Immature natural killer cell (primary cell): Measurements from ENCODE around the gene USH2A. TPM values are rescaled to one million over a fixed set of nuclear protein-coding genes. Genes with fewer than 3 reads are reported as not detected.

Source experiments
- DNase-seq, 3 donors: peaks; one replicate each; pipeline ENCODE4 v3.0.0; 2022; ENCODE audit warnings: mixed read lengths in 1 of 3
- H3K27ac Mint-ChIP-seq, 6 donors: one replicate each; pipeline ENCODE4 v1.8.0; 2020; ENCODE audit warnings: mixed read lengths in 6 of 6, mild to moderate bottlenecking in 5 of 6, inconsistent platforms in 4 of 6, moderate library complexity in 3 of 6
- H3K27me3 Mint-ChIP-seq, 3 donors: one replicate each; pipeline ENCODE4 v1.8.0; 2020 to 2021; ENCODE audit warnings: low read depth in 3 of 3, mild to moderate bottlenecking in 3 of 3, mixed read lengths in 3 of 3, moderate library complexity in 3 of 3, inconsistent platforms in 1 of 3
- H3K36me3 Mint-ChIP-seq, 3 donors: one replicate each; pipeline ENCODE4 v1.8.0; 2020; ENCODE audit warnings: mixed read lengths in 3 of 3, inconsistent platforms in 2 of 3, mild to moderate bottlenecking in 2 of 3
- H3K4me1 Mint-ChIP-seq, 2 donors: one replicate each; pipeline ENCODE4 v1.8.0; 2020; ENCODE audit warnings: inconsistent platforms in 2 of 2, mild to moderate bottlenecking in 2 of 2, mixed read lengths in 2 of 2, moderate library complexity in 1 of 2
- H3K4me3 Mint-ChIP-seq, 5 donors: one replicate each; pipeline ENCODE4 v1.8.0; 2020; ENCODE audit warnings: mild to moderate bottlenecking in 5 of 5, mixed read lengths in 5 of 5, inconsistent platforms in 3 of 5, moderate library complexity in 3 of 5
- H3K9me3 Mint-ChIP-seq, 6 donors: one replicate each; pipeline ENCODE4 v1.8.0; 2020; ENCODE audit warnings: mild to moderate bottlenecking in 6 of 6, mixed read lengths in 6 of 6, inconsistent platforms in 4 of 6, moderate library complexity in 3 of 6
- polyA plus RNA-seq, 3 donors: library from polyadenylated mRNA; unstranded; fragments of 300-500 nt; fragmentation: Illumina TruSeq; gene quantifications; one replicate each; pipeline ENCODE4 v1.2.3, GENCODE V29; 2021

USH2A gene
- not detected for polyA plus RNA-seq

GRCh38 chr1:216422821-216423520 lies at the start of gene USH2A:
Gene USH2A (minus strand): TSS chr1:216423448. CDS start chr1:216422336, 1,112 bp downstream.
- Mint-ChIP-seq H3K27me3 (no peaks in the 10 kb centered on the region), H3K27ac (no peak within 1 kb of the TSS), H3K4me1 (no peaks in the 10 kb centered on the region), H3K36me3 (no peaks in the 10 kb centered on the region), H3K4me3 (no peak within 1 kb of the TSS), H3K9me3 (peaks cover 2 to 52% (median 11%) of the 10 kb centered on the region in 6 donors)
- DNase-seq: no peak

GRCh38 chr1:216466162-216466801 lies 43.0 kb upstream of the USH2A start:
- no peaks in the 10 kb centered on the region for H3K36me3 Mint-ChIP-seq
- H3K27me3 Mint-ChIP-seq: no peaks in the 10 kb centered on the region

GRCh38 chr1:216464489-216464888 lies 41.2 kb upstream of the USH2A start:
- Mint-ChIP-seq H3K27ac (no peak overlapping the region), H3K27me3 (no peaks in the 10 kb centered on the region), H3K4me3 (no peak overlapping the region), H3K36me3 (no peaks in the 10 kb centered on the region), H3K4me1 (no peaks in the 10 kb centered on the region), H3K9me3 (peaks cover 5 to 50% (median 20%) of the 10 kb centered on the region in 6 donors)
- DNase-seq: no peak

More at GRCh38 chr1:216466162-216466801, 43.0 kb upstream of the USH2A start:
- DNase-seq: no peak
- Mint-ChIP-seq H3K4me1 (no peaks in the 10 kb centered on the region), H3K4me3 (no peak overlapping the region), H3K9me3 (peaks cover 5 to 36% (median 19%) of the 10 kb centered on the region in 6 donors), H3K27ac (no peak overlapping the region)

- Mint-ChIP-seq H3K4me1 (no peaks in the 10 kb centered on the region), H3K27me3 (no peaks in the 10 kb centered on the region), H3K27ac (no peak overlapping the region), H3K9me3 (peaks cover 3 to 50% (median 20%) of the 10 kb centered on the region in 6 donors), H3K36me3 (no peaks in the 10 kb centered on the region), H3K4me3 (no peak overlapping the region)
- no peak for DNase-seq
These were observed 39.0 kb upstream of the USH2A start for GRCh38 chr1:216462066-216462775.

- no peak for DNase-seq
- H3K9me3 Mint-ChIP-seq: peaks cover 3 to 48% (median 18%) of the 10 kb centered on the region in 6 donors
These were observed 38.2 kb upstream of the USH2A start for GRCh38 chr1:216461466-216461865.

GRCh38 chr1:216459651-216460207 lies 36.5 kb upstream of the USH2A start:
- Mint-ChIP-seq H3K27ac (no peak overlapping the region), H3K4me1 (no peaks in the 10 kb centered on the region), H3K9me3 (peaks cover 3 to 44% (median 21%) of the 10 kb centered on the region in 6 donors), H3K4me3 (no peak overlapping the region), H3K27me3 (no peaks in the 10 kb centered on the region), H3K36me3 (no peaks in the 10 kb centered on the region)
- DNase-seq: no peak

More at GRCh38 chr1:216461466-216461865, 38.2 kb upstream of the USH2A start:
- Mint-ChIP-seq H3K27ac (no peak overlapping the region), H3K4me3 (no peak overlapping the region), H3K4me1 (no peaks in the 10 kb centered on the region), H3K36me3 (no peaks in the 10 kb centered on the region), H3K27me3 (no peaks in the 10 kb centered on the region)

- DNase-seq: no peak
- H3K4me1 Mint-ChIP-seq: no peaks in the 10 kb centered on the region
- H3K27me3 Mint-ChIP-seq: no peaks in the 10 kb centered on the region
- H3K4me3 Mint-ChIP-seq: no peak overlapping the region
- H3K36me3 Mint-ChIP-seq: no peaks in the 10 kb centered on the region
- H3K9me3 Mint-ChIP-seq: peaks cover 8 to 46% (median 24%) of the 10 kb centered on the region in 6 donors
- no peak overlapping the region for H3K27ac Mint-ChIP-seq
These were observed 35.6 kb upstream of the USH2A start for GRCh38 chr1:216458812-216459211.

GRCh38 chr1:216457356-216457755 lies 34.1 kb upstream of the USH2A start:
- Mint-ChIP-seq H3K36me3 (no peaks in the 10 kb centered on the region), H3K27ac (no peak overlapping the region), H3K4me3 (no peak overlapping the region), H3K4me1 (no peaks in the 10 kb centered on the region), H3K9me3 (peaks cover 4 to 41% (median 30%) of the 10 kb centered on the region in 6 donors), H3K27me3 (no peaks in the 10 kb centered on the region)
- no peak for DNase-seq

- no peaks in the 10 kb centered on the region for H3K4me1 Mint-ChIP-seq
- H3K27me3 Mint-ChIP-seq: no peaks in the 10 kb centered on the region
- H3K27ac Mint-ChIP-seq: no peak overlapping the region
- peaks cover 4 to 47% (median 29%) of the 10 kb centered on the region in 6 donors for H3K9me3 Mint-ChIP-seq
- DNase-seq: no peak
- H3K36me3 Mint-ChIP-seq: no peaks in the 10 kb centered on the region
- no peak overlapping the region for H3K4me3 Mint-ChIP-seq
These were observed 33.4 kb upstream of the USH2A start for GRCh38 chr1:216456682-216457081.

- DNase-seq: no peak
- Mint-ChIP-seq H3K36me3 (no peaks in the 10 kb centered on the region), H3K9me3 (peaks cover 13 to 45% (median 30%) of the 10 kb centered on the region in 6 donors), H3K27me3 (no peaks in the 10 kb centered on the region), H3K27ac (no peak overlapping the region), H3K4me1 (no peaks in the 10 kb centered on the region), H3K4me3 (no peak overlapping the region)
These were observed 30.5 kb upstream of the USH2A start for GRCh38 chr1:216453777-216454176.

- H3K9me3 Mint-ChIP-seq: peaks cover 17 to 58% (median 36%) of the 10 kb centered on the region in 6 donors
- no peaks in the 10 kb centered on the region for H3K27me3 Mint-ChIP-seq
- no peaks in the 10 kb centered on the region for H3K4me1 Mint-ChIP-seq
- no peak for DNase-seq
- H3K27ac Mint-ChIP-seq: no peak overlapping the region
- H3K4me3 Mint-ChIP-seq: no peak overlapping the region
- no peaks in the 10 kb centered on the region for H3K36me3 Mint-ChIP-seq
These were observed 27.0 kb upstream of the USH2A start for GRCh38 chr1:216450227-216450626.

GRCh38 chr1:216448011-216448510 lies 24.8 kb upstream of the USH2A start:
- Mint-ChIP-seq H3K4me3 (no peak overlapping the region), H3K36me3 (no peaks in the 10 kb centered on the region), H3K27me3 (peaks cover 0 to 1% (median 0%) of the 10 kb centered on the region in 3 donors), H3K27ac (no peak overlapping the region), H3K9me3 (peaks cover 15 to 53% (median 26%) of the 10 kb centered on the region in 6 donors), H3K4me1 (no peaks in the 10 kb centered on the region)
- no peak for DNase-seq

GRCh38 chr1:216437603-216438002 lies 14.4 kb upstream of the USH2A start:
- no peak for DNase-seq
- Mint-ChIP-seq H3K27me3 (no peaks in the 10 kb centered on the region), H3K9me3 (peaks cover 0 to 12% (median 4%) of the 10 kb centered on the region in 6 donors), H3K36me3 (no peaks in the 10 kb centered on the region), H3K27ac (no peak overlapping the region), H3K4me1 (no peaks in the 10 kb centered on the region), H3K4me3 (no peak overlapping the region)
